ENCODE results near the gene ZP3.

DNA sequence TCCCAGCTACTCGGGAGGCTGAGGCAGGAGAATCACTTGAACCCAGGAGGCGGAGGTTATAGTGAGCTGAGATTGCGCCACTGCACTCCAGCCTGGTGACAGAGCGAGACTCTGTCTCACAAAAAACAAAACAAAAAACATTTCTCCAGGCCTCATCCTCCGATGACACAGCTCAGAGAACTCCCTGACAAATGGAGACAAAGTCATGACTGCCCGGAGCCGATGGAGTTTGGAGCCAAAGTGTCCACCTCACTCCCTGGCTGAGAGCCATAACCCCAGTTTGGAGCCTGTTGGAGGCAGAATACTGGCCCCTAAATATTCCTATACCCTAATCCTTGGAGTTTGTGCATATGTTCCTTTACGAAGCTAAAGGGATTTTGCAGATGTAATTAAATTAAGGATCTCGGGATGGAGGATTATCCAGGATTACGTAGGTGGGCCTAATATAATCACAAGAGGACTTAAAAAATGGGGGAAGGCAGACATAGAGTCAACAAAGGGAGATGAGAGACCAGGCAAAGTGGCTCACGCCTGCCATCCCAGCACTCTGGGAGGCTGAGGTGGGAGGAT lies 38.0 kb upstream of the ZP3 start:
- no peak for TF ChIP-seq EZH2 (IDR thresholded peaks at IDR 0.05; ENCODE audit: low read length)
- TF ChIP-seq, protein P1, sequence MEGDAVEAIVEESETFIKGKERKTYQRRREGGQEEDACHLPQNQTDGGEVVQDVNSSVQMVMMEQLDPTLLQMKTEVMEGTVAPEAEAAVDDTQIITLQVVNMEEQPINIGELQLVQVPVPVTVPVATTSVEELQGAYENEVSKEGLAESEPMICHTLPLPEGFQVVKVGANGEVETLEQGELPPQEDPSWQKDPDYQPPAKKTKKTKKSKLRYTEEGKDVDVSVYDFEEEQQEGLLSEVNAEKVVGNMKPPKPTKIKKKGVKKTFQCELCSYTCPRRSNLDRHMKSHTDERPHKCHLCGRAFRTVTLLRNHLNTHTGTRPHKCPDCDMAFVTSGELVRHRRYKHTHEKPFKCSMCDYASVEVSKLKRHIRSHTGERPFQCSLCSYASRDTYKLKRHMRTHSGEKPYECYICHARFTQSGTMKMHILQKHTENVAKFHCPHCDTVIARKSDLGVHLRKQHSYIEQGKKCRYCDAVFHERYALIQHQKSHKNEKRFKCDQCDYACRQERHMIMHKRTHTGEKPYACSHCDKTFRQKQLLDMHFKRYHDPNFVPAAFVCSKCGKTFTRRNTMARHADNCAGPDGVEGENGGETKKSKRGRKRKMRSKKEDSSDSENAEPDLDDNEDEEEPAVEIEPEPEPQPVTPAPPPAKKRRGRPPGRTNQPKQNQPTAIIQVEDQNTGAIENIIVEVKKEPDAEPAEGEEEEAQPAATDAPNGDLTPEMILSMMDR (optimal IDR thresholded peaks at IDR 0.05 in 1 of 3, IDR thresholded peaks at IDR 0.05 in 1 of 3, conservative IDR thresholded peaks at IDR 0.05 in 1 of 3; ENCODE audit: extremely low read depth in 1 of 3, insufficient read depth in 2 of 3, low read length in 3 of 3), result no peak
